ENCODE results near the gene ELP6. TPM values are rescaled to one million over a fixed set of nuclear protein-coding genes. Genes with fewer than 3 reads are reported as not detected.

Gene ELP6, protein sequence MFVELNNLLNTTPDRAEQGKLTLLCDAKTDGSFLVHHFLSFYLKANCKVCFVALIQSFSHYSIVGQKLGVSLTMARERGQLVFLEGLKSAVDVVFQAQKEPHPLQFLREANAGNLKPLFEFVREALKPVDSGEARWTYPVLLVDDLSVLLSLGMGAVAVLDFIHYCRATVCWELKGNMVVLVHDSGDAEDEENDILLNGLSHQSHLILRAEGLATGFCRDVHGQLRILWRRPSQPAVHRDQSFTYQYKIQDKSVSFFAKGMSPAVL
- 10 to 100 TPM; 46.6 to 48.8 TPM for total RNA-seq

DNA sequence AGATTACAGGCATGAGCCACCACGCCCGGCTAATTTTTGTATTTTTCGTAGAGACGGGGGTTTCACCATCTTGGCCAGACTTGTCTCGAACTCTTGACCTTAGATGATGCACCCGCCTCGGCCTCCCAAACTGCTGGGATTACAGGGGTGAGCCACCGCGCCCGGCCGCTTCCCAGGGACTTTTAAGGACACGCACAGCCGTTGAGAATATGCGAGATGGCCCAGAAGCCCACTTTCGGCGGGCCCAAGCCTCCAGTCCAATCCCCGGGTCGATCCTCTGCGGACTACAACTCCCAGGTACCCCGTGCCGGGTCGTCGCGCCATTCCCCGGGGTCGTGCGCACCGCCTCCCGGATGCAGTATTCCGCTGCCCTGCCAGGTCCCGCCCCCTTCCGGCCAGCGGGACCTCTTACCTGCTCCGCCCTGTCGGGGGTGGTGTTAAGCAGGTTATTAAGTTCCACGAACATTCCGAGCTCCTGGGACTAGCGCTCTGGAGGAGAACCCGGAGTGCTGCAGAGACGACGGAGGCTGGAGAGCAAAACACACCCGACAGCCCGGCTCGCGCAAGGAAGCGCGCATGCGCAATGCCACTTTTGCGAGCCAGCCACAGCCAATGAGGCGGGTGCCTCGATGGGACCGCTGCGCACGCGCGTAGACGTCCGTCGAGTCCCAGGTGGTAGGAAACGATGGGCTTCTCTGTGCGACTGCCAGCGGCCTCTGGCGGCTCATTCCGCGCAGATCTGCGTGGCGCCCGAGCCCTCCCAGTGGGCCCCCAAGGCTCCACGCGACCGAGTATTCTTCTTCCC is at the start of gene ELP6:
TSS of gene ELP6 (minus strand) at position 588 of the 805 bp plus-strand sequence. CDS start at position 466, 122 bp downstream.
- H3K36me3 Mint-ChIP-seq, result peaks cover 16% of the 10 kb centered on the region
- peaks cover 21% of the 10 kb centered on the region for H3K4me1 Mint-ChIP-seq
- H3K27ac Mint-ChIP-seq, result peak within 1 kb of the TSS; percentile 99
- peak; percentile 96 for ATAC-seq
- H3K27me3 Mint-ChIP-seq, result no peaks in the 10 kb centered on the region
- H3K9me3 Mint-ChIP-seq (ENCODE audit: low read depth), result no peaks in the 10 kb centered on the region
- CTCF ChIA-PET, result interaction anchor here (0.5 to 1.8 kb wide), 11 partner anchors 9 to 670 kb away, joined by 3 to 15 read pairs (median 3); partner anchors contain the start of gene SCAP
- peak within 1 kb of the TSS; percentile 97 for H3K4me3 Mint-ChIP-seq
- DNase-seq, result peak; percentile 99

DNA sequence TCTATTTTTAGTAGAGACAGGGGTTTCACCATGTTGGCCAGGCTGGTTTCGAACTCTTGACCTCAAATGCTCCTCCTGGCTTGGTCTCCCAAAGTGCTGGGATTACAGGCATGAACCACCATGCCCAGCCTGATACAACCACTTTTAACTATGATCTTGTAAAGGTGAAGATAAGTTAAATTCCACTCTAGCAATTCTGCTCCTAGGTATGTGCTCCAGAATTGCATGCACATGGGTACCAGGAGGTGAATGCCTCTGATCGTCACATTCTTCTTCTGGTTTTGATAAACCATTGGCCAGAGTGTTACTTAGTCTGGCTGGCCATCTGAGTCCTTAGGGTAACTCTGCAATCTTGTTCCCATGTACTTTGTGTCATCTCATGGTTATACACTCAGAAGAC is 42.8 kb upstream of the ELP6 start:
- Mint-ChIP-seq H3K27ac (no peak overlapping the region), H3K4me3 (no peak overlapping the region), H3K36me3 (no peaks in the 10 kb centered on the region), H3K9me3 (ENCODE audit: low read depth) (no peaks in the 10 kb centered on the region), H3K4me1 (no peaks in the 10 kb centered on the region), H3K27me3 (peaks cover 10% of the 10 kb centered on the region)
- ATAC-seq, result no peak
- no peak for DNase-seq
- CTCF ChIA-PET, result interaction anchor here (1.2 kb wide), 1 partner anchor 34 kb away, joined by 3 read pairs; no protein-coding TSS in a partner anchor

DNA sequence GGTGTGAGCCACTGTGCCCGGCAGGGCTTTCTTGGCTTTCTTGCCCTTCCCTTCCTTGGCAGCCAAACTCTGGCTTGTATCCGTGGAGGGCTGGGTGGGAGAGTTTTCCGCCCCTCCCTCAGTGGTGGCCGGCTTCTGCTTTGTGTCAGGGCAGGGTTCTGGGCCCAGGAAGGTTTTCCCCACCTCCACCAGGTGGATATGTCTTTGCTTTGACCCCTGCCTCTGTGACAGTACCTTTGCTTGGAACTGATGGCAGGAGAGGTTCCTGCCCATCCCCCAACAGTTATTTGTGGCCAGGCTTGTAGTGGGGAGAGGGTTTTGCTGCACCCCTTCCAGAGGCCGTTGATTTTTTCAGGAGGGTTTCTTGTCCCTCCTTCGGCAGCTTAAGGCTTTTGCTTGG is 40.8 kb upstream of the ELP6 start:
- DNase-seq (no peak), ATAC-seq (no peak)
- Mint-ChIP-seq H3K36me3 (no peaks in the 10 kb centered on the region), H3K9me3 (ENCODE audit: low read depth) (no peaks in the 10 kb centered on the region), H3K4me1 (no peaks in the 10 kb centered on the region), H3K27ac (no peak overlapping the region), H3K4me3 (no peak overlapping the region), H3K27me3 (peaks cover 18% of the 10 kb centered on the region)
- CTCF ChIA-PET, result no interaction called here

DNA sequence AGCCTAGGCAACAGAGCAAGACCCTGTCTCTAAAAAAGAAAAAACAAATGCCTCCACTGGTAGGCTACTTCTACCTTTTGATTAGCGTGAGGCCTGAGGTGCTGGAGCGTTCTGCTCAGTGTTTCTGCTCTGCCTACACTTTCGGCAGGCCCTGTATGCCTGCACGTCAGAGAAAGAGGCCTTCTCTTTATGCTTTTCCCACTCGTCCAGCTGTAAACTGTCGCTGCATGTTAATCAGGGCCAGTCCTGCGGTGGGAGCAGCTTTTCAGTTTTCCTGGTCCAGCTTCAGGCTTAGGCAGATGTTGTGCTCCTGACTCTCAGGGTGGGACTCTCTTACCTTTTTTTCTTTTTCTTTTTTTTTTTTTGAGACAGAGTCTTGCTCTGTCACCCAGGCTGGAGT is 39.9 kb upstream of the ELP6 start:
- H3K4me1 Mint-ChIP-seq, result no peaks in the 10 kb centered on the region
- no peaks in the 10 kb centered on the region for H3K9me3 Mint-ChIP-seq (ENCODE audit: low read depth)
- DNase-seq (no peak), ATAC-seq (no peak)
- peaks cover 22% of the 10 kb centered on the region for H3K27me3 Mint-ChIP-seq
- no peaks in the 10 kb centered on the region for H3K36me3 Mint-ChIP-seq
- H3K27ac Mint-ChIP-seq, result no peak overlapping the region
- CTCF ChIA-PET, result interaction anchor here (1.5 kb wide), 1 partner anchor 9 kb away, joined by 3 read pairs; no protein-coding TSS in a partner anchor
- H3K4me3 Mint-ChIP-seq, result no peak overlapping the region

DNA sequence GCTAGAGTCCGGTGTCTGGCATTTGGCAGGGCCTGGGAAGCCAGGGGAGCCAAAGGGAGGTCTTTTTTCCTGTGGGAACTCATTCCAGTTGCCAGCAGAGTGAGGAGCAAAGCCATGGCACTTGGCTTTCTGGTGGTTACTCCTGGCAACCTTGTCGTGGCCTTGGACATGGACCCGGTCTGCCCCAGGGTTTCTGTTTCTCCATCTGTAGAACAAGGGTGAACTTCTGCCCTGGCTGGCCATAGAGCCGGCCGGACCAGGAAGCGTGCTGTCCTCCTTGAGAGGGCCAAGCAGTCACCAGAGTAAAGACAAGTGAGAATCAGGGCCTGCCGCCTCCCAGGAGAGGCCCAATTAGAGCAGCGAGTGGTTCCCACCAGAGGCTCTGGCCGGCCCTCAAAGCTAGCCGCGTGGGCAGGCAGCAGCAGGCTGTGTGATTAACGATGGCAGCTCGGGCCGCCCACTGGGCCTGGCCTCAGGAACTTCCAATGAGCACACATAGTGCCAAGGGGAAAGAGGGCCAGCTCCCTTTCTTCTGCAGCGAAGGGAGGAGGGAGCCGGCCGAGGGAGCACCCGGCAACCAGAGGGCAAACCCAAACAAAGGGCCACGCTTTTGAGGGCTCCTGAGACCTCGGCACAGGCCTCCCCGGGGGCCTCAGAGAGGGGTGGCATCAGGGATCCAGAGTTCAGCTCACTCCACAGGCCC is 29.1 kb upstream of the ELP6 start:
- no peaks in the 10 kb centered on the region for H3K36me3 Mint-ChIP-seq
- CTCF ChIA-PET, result no interaction called here
- no peak overlapping the region for H3K27ac Mint-ChIP-seq
- no peak overlapping the region for H3K4me3 Mint-ChIP-seq
- H3K27me3 Mint-ChIP-seq, result peaks cover 8% of the 10 kb centered on the region
- H3K9me3 Mint-ChIP-seq (ENCODE audit: low read depth), result no peaks in the 10 kb centered on the region
- DNase-seq, result no peak
- ATAC-seq, result no peak
- no peaks in the 10 kb centered on the region for H3K4me1 Mint-ChIP-seq

DNA sequence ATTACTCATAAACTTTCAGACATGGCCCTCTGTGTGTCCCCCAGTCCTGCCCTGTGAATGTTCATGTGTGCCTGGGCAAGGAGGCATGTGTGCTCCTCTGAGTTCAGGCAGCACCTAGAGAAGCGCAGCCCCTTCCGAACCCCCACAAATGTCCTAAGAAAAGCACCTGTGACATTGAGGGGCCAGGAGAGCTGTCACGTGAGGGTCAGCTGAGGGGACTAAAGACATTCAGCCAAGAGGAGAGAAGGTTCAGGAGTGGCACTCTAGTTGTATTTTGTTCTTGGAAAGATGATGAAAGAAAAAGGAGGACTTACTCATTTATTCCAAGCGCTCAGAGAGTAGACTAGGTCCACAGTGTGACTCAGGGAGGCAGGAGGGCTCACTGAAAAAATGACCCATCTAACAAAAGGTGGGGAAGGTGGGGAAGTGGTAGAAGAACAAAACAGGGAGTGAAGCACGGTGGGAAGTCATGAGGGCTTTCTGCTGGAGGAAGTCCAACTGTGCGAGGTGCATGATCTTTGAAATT is 28.1 kb upstream of the ELP6 start:
- Mint-ChIP-seq H3K36me3 (no peaks in the 10 kb centered on the region), H3K27me3 (peaks cover 5% of the 10 kb centered on the region), H3K9me3 (ENCODE audit: low read depth) (no peaks in the 10 kb centered on the region), H3K27ac (no peak overlapping the region), H3K4me1 (no peaks in the 10 kb centered on the region), H3K4me3 (no peak overlapping the region)
- DNase-seq, result no peak
- no peak for ATAC-seq
- CTCF ChIA-PET, result no interaction called here

DNA sequence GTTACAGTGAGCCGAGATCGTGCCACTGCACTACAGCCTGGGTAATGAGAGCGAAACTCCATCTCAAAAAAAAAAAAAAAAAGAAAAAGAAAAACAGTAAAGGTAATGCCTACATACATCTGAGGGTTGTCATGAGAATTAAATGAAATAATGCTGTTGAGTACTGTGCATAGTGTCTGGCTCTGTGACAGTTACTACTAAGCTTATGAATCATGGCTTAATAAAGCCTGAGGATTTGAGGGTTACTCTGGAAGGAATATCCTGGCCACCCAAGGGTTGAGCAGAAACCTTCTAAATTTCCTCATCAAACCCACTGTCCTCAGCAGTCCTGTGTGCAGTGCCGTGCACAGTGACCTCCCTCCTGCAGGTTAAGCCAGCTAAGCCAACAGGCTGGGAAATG is 26.8 kb upstream of the ELP6 start:
- CTCF ChIA-PET, result interaction anchor here (0.6 to 0.8 kb wide), 2 partner anchors 17 to 435 kb away, joined by 3 read pairs; no protein-coding TSS in a partner anchor
- DNase-seq, result no peak
- H3K36me3 Mint-ChIP-seq, result no peaks in the 10 kb centered on the region
- no peak overlapping the region for H3K4me3 Mint-ChIP-seq
- no peak for ATAC-seq
- H3K4me1 Mint-ChIP-seq, result no peaks in the 10 kb centered on the region
- peaks cover 5% of the 10 kb centered on the region for H3K27me3 Mint-ChIP-seq
- no peaks in the 10 kb centered on the region for H3K9me3 Mint-ChIP-seq (ENCODE audit: low read depth)
- no peak overlapping the region for H3K27ac Mint-ChIP-seq

DNA sequence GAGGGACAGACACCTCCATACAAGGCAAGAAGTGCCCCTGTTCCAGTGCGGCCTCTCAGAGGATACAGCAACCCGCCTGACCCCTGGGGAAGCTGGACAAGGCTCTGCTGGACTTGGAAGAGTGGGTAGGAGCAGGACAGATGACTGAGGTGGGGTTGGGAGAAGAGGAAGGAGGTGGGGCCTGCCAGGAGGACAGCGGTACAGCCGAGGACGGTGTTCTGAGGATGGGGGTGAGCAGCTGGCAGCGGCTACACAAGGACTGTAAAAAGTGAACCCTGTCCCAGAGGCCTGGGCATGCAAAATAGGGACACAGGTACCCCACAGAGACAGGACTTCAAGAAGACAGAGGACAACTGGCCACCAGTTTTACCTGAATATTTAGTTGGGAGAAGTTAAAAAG is 23.5 kb upstream of the ELP6 start:
- no peak overlapping the region for H3K4me3 Mint-ChIP-seq
- no peaks in the 10 kb centered on the region for H3K4me1 Mint-ChIP-seq
- CTCF ChIA-PET, result no interaction called here
- no peak for ATAC-seq
- no peaks in the 10 kb centered on the region for H3K36me3 Mint-ChIP-seq
- H3K27me3 Mint-ChIP-seq, result peaks cover 24% of the 10 kb centered on the region
- no peaks in the 10 kb centered on the region for H3K9me3 Mint-ChIP-seq (ENCODE audit: low read depth)
- H3K27ac Mint-ChIP-seq, result no peak overlapping the region
- no peak for DNase-seq

DNA sequence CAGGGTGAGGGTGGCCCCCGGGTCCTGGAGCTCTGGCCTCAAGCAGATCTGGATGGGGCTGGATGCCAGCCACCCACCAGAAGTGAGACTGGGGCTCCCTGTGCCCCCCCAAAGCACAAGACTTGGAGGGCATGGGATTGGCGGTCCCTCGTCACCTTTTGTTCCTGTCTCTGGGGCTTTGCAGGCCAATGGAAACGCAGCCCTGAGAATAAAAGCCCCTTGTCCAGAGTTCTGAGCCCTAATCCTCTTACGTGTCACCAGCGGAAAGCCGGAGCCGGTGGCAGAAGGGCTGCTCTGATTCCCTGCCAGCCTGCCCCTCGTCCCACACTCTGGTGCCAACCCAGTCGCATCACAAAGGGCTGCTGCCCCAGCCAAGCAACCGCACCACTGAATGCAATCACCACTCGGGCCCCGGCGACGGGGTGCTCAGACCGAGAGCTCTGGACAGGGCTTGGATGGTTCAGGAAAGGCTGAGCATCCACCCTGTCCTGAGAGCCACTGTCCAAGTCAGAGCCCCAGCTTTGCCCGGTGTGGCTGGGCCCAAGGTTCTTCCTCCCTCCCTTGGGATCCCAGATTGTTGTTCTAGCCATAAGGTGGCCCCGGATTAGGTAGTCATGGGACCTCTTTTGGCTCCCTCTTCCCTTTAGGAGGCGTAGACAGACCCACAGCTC is 22.8 kb upstream of the ELP6 start:
- no peaks in the 10 kb centered on the region for H3K4me1 Mint-ChIP-seq
- no peaks in the 10 kb centered on the region for H3K9me3 Mint-ChIP-seq (ENCODE audit: low read depth)
- H3K27me3 Mint-ChIP-seq, result peaks cover 24% of the 10 kb centered on the region
- CTCF ChIA-PET, result no interaction called here
- no peak for DNase-seq
- no peaks in the 10 kb centered on the region for H3K36me3 Mint-ChIP-seq
- no peak overlapping the region for H3K4me3 Mint-ChIP-seq
- H3K27ac Mint-ChIP-seq, result no peak overlapping the region
- ATAC-seq, result no peak

DNA sequence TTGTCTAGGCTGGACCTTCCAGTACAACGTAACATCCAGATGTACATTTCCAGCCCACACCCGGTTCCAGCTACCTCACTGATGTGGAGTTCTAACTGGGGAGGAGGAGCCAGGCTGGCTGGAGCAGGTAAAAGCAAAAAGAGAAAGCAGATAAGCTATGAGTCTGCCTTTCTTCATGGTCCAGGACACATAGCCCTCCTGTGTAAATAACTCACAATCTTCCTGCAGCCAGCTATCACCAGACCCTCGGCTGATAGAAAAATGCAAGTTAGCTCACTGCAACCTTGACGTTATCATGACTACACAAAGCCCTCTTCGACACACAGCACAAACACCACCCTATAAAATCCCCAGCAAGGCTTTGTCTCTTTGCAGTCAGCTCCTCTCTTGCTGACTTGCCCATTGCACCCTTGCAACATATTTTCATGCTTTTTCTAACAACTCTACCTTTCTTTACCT is 20.5 kb upstream of the ELP6 start:
- H3K36me3 Mint-ChIP-seq, result no peaks in the 10 kb centered on the region
- H3K9me3 Mint-ChIP-seq (ENCODE audit: low read depth), result no peaks in the 10 kb centered on the region
- H3K4me1 Mint-ChIP-seq, result no peaks in the 10 kb centered on the region
- ATAC-seq, result no peak
- CTCF ChIA-PET, result interaction anchor here (2.2 kb wide), 1 partner anchor 12 kb away, joined by 10 read pairs; no protein-coding TSS in a partner anchor
- H3K27me3 Mint-ChIP-seq, result peaks cover 24% of the 10 kb centered on the region
- no peak overlapping the region for H3K27ac Mint-ChIP-seq
- no peak overlapping the region for H3K4me3 Mint-ChIP-seq
- no peak for DNase-seq

DNA sequence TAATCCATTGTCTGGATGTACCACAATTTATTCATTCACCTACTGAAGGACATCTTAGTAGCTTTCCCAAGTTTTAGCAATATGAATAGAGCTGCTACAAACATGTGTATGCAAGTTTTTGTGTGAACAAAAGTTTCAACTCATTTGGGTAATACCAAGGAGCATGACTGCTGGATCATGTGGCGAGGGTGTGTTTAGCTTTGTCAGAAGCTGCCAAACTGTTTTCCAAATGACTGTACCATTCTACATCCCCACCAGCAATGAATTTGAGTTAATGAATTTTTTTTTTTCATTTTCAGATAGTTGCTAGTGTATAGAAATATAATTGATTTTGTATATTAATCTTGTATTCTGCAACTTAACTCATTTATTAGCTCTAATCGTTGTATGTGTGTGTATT is 20.0 kb upstream of the ELP6 start:
- no peak for ATAC-seq
- no peaks in the 10 kb centered on the region for H3K36me3 Mint-ChIP-seq
- CTCF ChIA-PET, result interaction anchor here (1.0 to 2.2 kb wide), 2 partner anchors 11 to 73 kb away, joined by 3 to 10 read pairs; no protein-coding TSS in a partner anchor
- H3K4me1 Mint-ChIP-seq, result no peaks in the 10 kb centered on the region
- H3K4me3 Mint-ChIP-seq, result no peak overlapping the region
- H3K27ac Mint-ChIP-seq, result no peak overlapping the region
- no peaks in the 10 kb centered on the region for H3K9me3 Mint-ChIP-seq (ENCODE audit: low read depth)
- H3K27me3 Mint-ChIP-seq, result peaks cover 19% of the 10 kb centered on the region
- no peak for DNase-seq

DNA sequence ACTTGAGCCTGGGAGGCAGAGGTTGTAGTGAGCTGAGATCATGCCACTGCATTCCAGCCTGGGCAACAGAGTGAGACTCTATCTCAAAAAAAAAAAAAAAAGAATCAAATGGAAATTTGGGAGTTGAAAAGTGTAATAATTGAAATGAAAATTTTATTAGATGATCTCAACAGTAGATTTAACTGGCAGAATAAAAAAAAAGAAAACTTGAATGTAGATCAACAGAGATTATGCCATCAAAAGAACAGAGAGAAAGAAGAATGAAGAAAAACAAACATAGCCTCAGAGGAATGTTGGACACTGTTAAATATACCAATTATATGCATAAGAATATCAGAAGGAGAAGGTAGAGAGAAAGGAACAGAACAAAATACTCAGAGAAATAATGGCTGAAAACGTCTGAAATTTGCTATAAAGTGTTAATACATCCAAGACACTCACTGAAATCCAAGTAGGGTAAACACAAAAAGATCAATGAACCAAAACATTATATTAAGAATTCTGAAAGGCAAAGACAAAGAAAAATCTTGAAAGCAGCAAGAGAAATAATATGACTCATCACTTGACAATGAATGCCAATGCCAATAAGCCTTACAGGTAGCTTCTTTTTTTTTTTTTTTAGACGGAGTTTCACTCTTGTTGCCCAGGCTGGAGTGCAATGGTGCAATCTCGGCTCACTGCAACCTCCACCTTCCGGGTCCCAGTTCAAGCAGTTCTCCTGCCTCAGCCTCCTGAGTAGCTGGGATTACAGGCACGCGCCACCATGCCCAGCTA is 14.6 kb upstream of the ELP6 start:
- Mint-ChIP-seq H3K36me3 (peaks cover 4% of the 10 kb centered on the region), H3K4me1 (no peaks in the 10 kb centered on the region), H3K9me3 (ENCODE audit: low read depth) (peaks cover 4% of the 10 kb centered on the region), H3K4me3 (no peak overlapping the region), H3K27me3 (peaks cover 8% of the 10 kb centered on the region), H3K27ac (peak overlapping the region; percentile 3)
- no peak for DNase-seq
- CTCF ChIA-PET, result no interaction called here
- ATAC-seq, result no peak
